K562 (cell line): ENCODE measurements around the gene TRPM2. TPM values are rescaled to one million over a fixed set of nuclear protein-coding genes. Genes with fewer than 3 reads are reported as not detected.

Experiments used
- ATAC-seq: fragments of 200-7000 bp; cut with Tn5 transposase; 3 replicates; pipeline ENCODE4 v1.9.1; 2020; ENCODE audit warnings: moderate library complexity
- BruUV-seq: library from RNA; stranded (reverse); fragments of 400-500 nt; replicated peaks from 2 replicates; lab custom pipeline; 2021; lab: Mats Ljungman, UMichigan
- CTCF ChIA-PET: fragments of 300-600 bp; formaldehyde crosslinking; extraction: SDS; loops from one replicate; lab custom pipeline; 2021; ENCODE audit warnings: low intra/inter-chr PET ratio; lab: Yijun Ruan, JAX
- POLR2A ChIA-PET: fragments of 300-600, 350-650 bp; sonication (Branson Sonifier 250); formaldehyde crosslinking; extraction: SDS; loops from one replicate; lab custom pipeline; 2021; ENCODE audit warnings: antibody characterized with exemption, inconsistent platforms; lab: Yijun Ruan, JAX
- DNase-seq, 4 experiments: peaks; one replicate each; pipeline versions ENCODE4 v3.0.0 to v3.0.0-alpha.2; 2011 to 2018; ENCODE audit warnings: low spot score in 3 of 4, mixed read lengths in 3 of 4; ENCODE audit errors: extremely low read depth in 1 of 4
- FAIRE-seq: peaks from 2 replicates; lab custom pipeline; 2011; peaks lifted over from hg19 to GRCh38; lab: Jason Lieb, UNC
- H2AFZ ChIP-seq: 2 replicates; pipeline ENCODE4 v1.6.0; 2011; ENCODE audit warnings: low read depth, low read length, control low read depth, inconsistent platforms
- H3K27ac ChIP-seq: fragments of 200-600 bp; 3 replicates; pipeline ENCODE4 v1.8.0; 2011; ENCODE audit warnings: low read depth, mild to moderate bottlenecking, control low read depth, inconsistent platforms, low read length, moderate library complexity, mixed read lengths; ENCODE audit errors: extremely low read depth
- H3K27me3 ChIP-seq, 2 experiments: fragments of 300-600 bp in 1 of 2; 2 replicates in 1 of 2; 3 replicates in 1 of 2; pipeline versions ENCODE4 v1.6.0 to v1.8.0; 2011; ENCODE audit warnings: inconsistent platforms in 2 of 2, low read length in 2 of 2, mild to moderate bottlenecking in 1 of 2, mixed read lengths in 1 of 2, moderate library complexity in 1 of 2; ENCODE audit not compliant: control insufficient read depth in 2 of 2, insufficient read depth in 2 of 2
- H3K36me3 ChIP-seq: fragments of 300-600 bp; 3 replicates; pipeline ENCODE4 v1.8.0; 2011; ENCODE audit warnings: mild to moderate bottlenecking, low read length, inconsistent platforms; ENCODE audit not compliant: control insufficient read depth, insufficient read depth
- H3K4me1 ChIP-seq, 2 experiments: fragments of 200-600 bp in 1 of 2; replicated peaks in 1 of 2; 2 replicates in 1 of 2; 3 replicates in 1 of 2; pipeline versions ENCODE4 v1.5.1 to v1.8.0; 2011; ENCODE audit warnings: inconsistent platforms in 2 of 2, low read length in 2 of 2, mild to moderate bottlenecking in 1 of 2, mixed read lengths in 1 of 2, moderate library complexity in 1 of 2; ENCODE audit not compliant: control insufficient read depth in 2 of 2, insufficient read depth in 2 of 2
- H3K4me2 ChIP-seq: 2 replicates; pipeline ENCODE4 v1.6.1; 2011; ENCODE audit warnings: low read length, control low read depth, inconsistent platforms, mixed read lengths; ENCODE audit not compliant: insufficient read depth
- H3K4me3 ChIP-seq: fragments of 200-600 bp; sonication (generic), shearing (Covaris generic); 2 replicates; pipeline ENCODE4 v1.5.1; 2016; ENCODE audit warnings: control low read depth, inconsistent platforms
- H3K79me2 ChIP-seq: fragments of 200-600 bp; 3 replicates; pipeline ENCODE4 v1.8.0; 2011; ENCODE audit warnings: low read length, inconsistent platforms; ENCODE audit not compliant: control insufficient read depth, insufficient read depth
- H3K9ac ChIP-seq, 2 experiments: 2 replicates each; pipeline versions ENCODE4 v1.6.0 to v1.6.1; 2011; ENCODE audit warnings: low read depth in 2 of 2, low read length in 2 of 2, control low read depth in 1 of 2, inconsistent platforms in 1 of 2, mild to moderate bottlenecking in 1 of 2, mixed read lengths in 1 of 2; ENCODE audit not compliant: insufficient read depth in 1 of 2
- H3K9me1 ChIP-seq: one replicate; pipeline ENCODE4 v1.6.0; 2011; ENCODE audit warnings: inconsistent platforms, mild to moderate bottlenecking, low read length, moderate library complexity; ENCODE audit not compliant: control insufficient read depth, insufficient read depth
- H3K9me3 ChIP-seq: replicated peaks from 2 replicates; pipeline ENCODE4 v1.5.1; 2011; ENCODE audit warnings: low read depth, low read length, inconsistent platforms; ENCODE audit not compliant: control insufficient read depth, insufficient read depth
- H4K20me1 ChIP-seq: replicated peaks from 2 replicates; pipeline ENCODE4 v1.6.1; 2011; ENCODE audit warnings: low read length, inconsistent platforms, mixed read lengths; ENCODE audit not compliant: control insufficient read depth, insufficient read depth
- CBX5 ChIP-seq: IDR thresholded peaks from 2 replicates; pipeline ENCODE4 v1.6.1; 2014; ENCODE audit warnings: low read depth, borderline replicate concordance
- MTA2 ChIP-seq: fragments of 450-650 bp; IDR thresholded peaks from 2 replicates; pipeline ENCODE4 v1.6.1; 2016; ENCODE audit warnings: low read depth
- NFATC3 ChIP-seq: fragments of 450-650 bp; IDR thresholded peaks from 2 replicates; pipeline ENCODE4 v1.6.1; 2017; ENCODE audit warnings: mild to moderate bottlenecking
- NR3C1 ChIP-seq: sonication (generic); formaldehyde crosslinking; IDR thresholded peaks from 2 replicates; pipeline ENCODE4 v1.8.1; 2022; ENCODE audit warnings: missing genetic modification reagents
- PURB ChIP-seq: sonication (generic); formaldehyde crosslinking; IDR thresholded peaks from 2 replicates; pipeline ENCODE4 v1.9.0; 2021; ENCODE audit warnings: low read depth, mild to moderate bottlenecking, missing genetic modification reagents
- XRCC4 ChIP-seq: IDR thresholded peaks from one replicate; pipeline ENCODE4 v1.6.1; 2011; ENCODE audit not compliant: insufficient read depth, insufficient read length; ENCODE audit errors: extremely low read depth
- WGBS: fragments of 100-300 bp; shearing (Covaris generic); methylation state at CpG from one replicate; pipeline ENCODE4 v1.1.6; 2016; ENCODE audit warnings: low coverage, mixed read lengths; ENCODE audit not compliant: insufficient coverage; ENCODE audit errors: missing lambda C conversion rate; 5-methylcytosine and 5-hydroxymethylcytosine counted together
- in situ Hi-C: fragments of 300-500 bp; cut with MboI; formaldehyde crosslinking; loops from 4 replicates; pipeline ENCODE4 v1.15.0; 2018; ENCODE audit warnings: inconsistent platforms, mixed read lengths
- intact Hi-C: fragments of 100-400 bp; cut with micrococcal nuclease; formaldehyde crosslinking; loops from 2 replicates; pipeline ENCODE4 v1.14.2; 2022
- polyA plus RNA-seq, 8 experiments: library from polyadenylated mRNA; depleted of rRNA in 4 of 8; stranded (reverse) in 5 of 8; unstranded in 3 of 8; fragments of >200 nt; fragmentation: Nextera tagmentation in 2 of 8; fragmentation: Illumina TruSeq in 1 of 8; extraction: Ambion mirVana in 2 of 8; extraction: Trizol in 1 of 8; gene quantifications; 2 replicates each; pipeline versions ENCODE4 v1.2.1 to v1.2.3, GENCODE V29; 2011 to 2014; ENCODE audit warnings: inconsistent platforms in 1 of 8, missing spikeins in 1 of 8
- total RNA-seq, 7 experiments: library from RNA; depleted of rRNA in 6 of 7; stranded (reverse); fragments of >200 nt in 6 of 7; fragmentation: Illumina TruSeq in 2 of 7; extraction: Trizol in 2 of 7; gene quantifications; 2 replicates each; pipeline versions ENCODE4 v1.2.1 to v1.2.3, GENCODE V29; 2011 to 2021; ENCODE audit warnings: low replicate concordance in 1 of 7
- TF ChIP-seq, protein P1 (sequence below), 2 experiments: fragments of 450-650 bp; IDR thresholded peaks; 2 replicates each; pipeline ENCODE4 v1.6.1; 2018; ENCODE audit warnings: mild to moderate bottlenecking in 2 of 2, low read depth in 1 of 2; ENCODE audit not compliant: partially characterized antibody in 2 of 2
- TF ChIP-seq, protein P2 (sequence below), 2 experiments: fragments of 450-650 bp in 1 of 2; IDR thresholded peaks; 2 replicates each; pipeline ENCODE4 v1.6.1; 2011 to 2017; ENCODE audit warnings: low read depth in 2 of 2, antibody characterized with exemption in 1 of 2, borderline replicate concordance in 1 of 2, low read length in 1 of 2, mild to moderate bottlenecking in 1 of 2, mixed read lengths in 1 of 2; ENCODE audit not compliant: control insufficient read depth in 1 of 2
- TF ChIP-seq, protein P3 (sequence below): sonication (generic); formaldehyde crosslinking; IDR thresholded peaks from 2 replicates; pipeline ENCODE4 v1.9.0; 2022; ENCODE audit warnings: mild to moderate bottlenecking, missing genetic modification reagents

The TRPM2 gene
- total and polyA plus RNA-seq, 9 of the 15 experiments (the other 6 are each of a cell fraction or from before 2014, with no cell fraction given) = 0.33 to 2.1 (median 0.98) TPM; not detected in 2

- H3K4me3 ChIP-seq = no peak overlapping the region
- H3K4me2 ChIP-seq = no peak overlapping the region
- FAIRE-seq (no peak), DNase-seq (no peak), ATAC-seq (no peak)
- no peaks in the 10 kb centered on the region; the same call in 1 of the 2 replicates for H4K20me1 ChIP-seq
- H3K9me1 ChIP-seq = no peaks in the 10 kb centered on the region
- H3K9me3 ChIP-seq = peaks cover 5% of the 10 kb centered on the region; the same call in 1 of the 2 replicates
- WGBS = 0% methylated on average over 9 of the region's 9 CpGs
- in situ Hi-C loops = no loop called here
- H3K4me1 ChIP-seq = peaks cover 0 to 3% of the 10 kb centered on the region in 2 experiments; a peak in 2 of 5 replicates
- no peaks in the 10 kb centered on the region for H3K36me3 ChIP-seq
- no peak overlapping the region for H2AFZ ChIP-seq
- TF ChIP-seq MTA2 = no peak
- TF ChIP-seq, protein P1, sequence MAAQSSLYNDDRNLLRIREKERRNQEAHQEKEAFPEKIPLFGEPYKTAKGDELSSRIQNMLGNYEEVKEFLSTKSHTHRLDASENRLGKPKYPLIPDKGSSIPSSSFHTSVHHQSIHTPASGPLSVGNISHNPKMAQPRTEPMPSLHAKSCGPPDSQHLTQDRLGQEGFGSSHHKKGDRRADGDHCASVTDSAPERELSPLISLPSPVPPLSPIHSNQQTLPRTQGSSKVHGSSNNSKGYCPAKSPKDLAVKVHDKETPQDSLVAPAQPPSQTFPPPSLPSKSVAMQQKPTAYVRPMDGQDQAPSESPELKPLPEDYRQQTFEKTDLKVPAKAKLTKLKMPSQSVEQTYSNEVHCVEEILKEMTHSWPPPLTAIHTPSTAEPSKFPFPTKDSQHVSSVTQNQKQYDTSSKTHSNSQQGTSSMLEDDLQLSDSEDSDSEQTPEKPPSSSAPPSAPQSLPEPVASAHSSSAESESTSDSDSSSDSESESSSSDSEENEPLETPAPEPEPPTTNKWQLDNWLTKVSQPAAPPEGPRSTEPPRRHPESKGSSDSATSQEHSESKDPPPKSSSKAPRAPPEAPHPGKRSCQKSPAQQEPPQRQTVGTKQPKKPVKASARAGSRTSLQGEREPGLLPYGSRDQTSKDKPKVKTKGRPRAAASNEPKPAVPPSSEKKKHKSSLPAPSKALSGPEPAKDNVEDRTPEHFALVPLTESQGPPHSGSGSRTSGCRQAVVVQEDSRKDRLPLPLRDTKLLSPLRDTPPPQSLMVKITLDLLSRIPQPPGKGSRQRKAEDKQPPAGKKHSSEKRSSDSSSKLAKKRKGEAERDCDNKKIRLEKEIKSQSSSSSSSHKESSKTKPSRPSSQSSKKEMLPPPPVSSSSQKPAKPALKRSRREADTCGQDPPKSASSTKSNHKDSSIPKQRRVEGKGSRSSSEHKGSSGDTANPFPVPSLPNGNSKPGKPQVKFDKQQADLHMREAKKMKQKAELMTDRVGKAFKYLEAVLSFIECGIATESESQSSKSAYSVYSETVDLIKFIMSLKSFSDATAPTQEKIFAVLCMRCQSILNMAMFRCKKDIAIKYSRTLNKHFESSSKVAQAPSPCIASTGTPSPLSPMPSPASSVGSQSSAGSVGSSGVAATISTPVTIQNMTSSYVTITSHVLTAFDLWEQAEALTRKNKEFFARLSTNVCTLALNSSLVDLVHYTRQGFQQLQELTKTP (IDR thresholded peaks at IDR 0.05; ENCODE audit: low read depth in 1 of 2, partially characterized antibody in 2 of 2) = no peak
- TF ChIP-seq CBX5 = no peak
- TF ChIP-seq XRCC4 = no peak
- no peak for TF ChIP-seq NFATC3
- no peak for TF ChIP-seq PURB (CRISPR knock-in tag)
- TF ChIP-seq NR3C1 (CRISPR knock-in tag) = no peak
- TF ChIP-seq, protein P2, sequence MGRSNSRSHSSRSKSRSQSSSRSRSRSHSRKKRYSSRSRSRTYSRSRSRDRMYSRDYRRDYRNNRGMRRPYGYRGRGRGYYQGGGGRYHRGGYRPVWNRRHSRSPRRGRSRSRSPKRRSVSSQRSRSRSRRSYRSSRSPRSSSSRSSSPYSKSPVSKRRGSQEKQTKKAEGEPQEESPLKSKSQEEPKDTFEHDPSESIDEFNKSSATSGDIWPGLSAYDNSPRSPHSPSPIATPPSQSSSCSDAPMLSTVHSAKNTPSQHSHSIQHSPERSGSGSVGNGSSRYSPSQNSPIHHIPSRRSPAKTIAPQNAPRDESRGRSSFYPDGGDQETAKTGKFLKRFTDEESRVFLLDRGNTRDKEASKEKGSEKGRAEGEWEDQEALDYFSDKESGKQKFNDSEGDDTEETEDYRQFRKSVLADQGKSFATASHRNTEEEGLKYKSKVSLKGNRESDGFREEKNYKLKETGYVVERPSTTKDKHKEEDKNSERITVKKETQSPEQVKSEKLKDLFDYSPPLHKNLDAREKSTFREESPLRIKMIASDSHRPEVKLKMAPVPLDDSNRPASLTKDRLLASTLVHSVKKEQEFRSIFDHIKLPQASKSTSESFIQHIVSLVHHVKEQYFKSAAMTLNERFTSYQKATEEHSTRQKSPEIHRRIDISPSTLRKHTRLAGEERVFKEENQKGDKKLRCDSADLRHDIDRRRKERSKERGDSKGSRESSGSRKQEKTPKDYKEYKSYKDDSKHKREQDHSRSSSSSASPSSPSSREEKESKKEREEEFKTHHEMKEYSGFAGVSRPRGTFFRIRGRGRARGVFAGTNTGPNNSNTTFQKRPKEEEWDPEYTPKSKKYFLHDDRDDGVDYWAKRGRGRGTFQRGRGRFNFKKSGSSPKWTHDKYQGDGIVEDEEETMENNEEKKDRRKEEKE (IDR thresholded peaks at IDR 0.05; ENCODE audit: borderline replicate concordance in 1 of 2, control insufficient read depth in 1 of 2, low read depth in 2 of 2, low read length in 1 of 2) = no peak
- TF ChIP-seq, protein P3, sequence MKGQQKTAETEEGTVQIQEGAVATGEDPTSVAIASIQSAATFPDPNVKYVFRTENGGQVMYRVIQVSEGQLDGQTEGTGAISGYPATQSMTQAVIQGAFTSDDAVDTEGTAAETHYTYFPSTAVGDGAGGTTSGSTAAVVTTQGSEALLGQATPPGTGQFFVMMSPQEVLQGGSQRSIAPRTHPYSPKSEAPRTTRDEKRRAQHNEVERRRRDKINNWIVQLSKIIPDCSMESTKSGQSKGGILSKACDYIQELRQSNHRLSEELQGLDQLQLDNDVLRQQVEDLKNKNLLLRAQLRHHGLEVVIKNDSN (CRISPR knock-in tag) = no peak
- peaks cover 12 to 52% of the 10 kb centered on the region in 2 experiments; a peak in 3 of 5 replicates for H3K27me3 ChIP-seq
- H3K9ac ChIP-seq = no peak overlapping the region
- no peaks in the 10 kb centered on the region for H3K79me2 ChIP-seq
- ChIA-PET CTCF (no interaction called here), POLR2A (interaction anchor here (0.6 to 1.1 kb wide), 2 partner anchors 37 to 182 kb away, joined by 3 to 4 read pairs; partner anchors contain the start of gene KRTAP10-5)
- intact Hi-C loops = no loop called here
- no TSS peak for BruUV-seq
- H3K27ac ChIP-seq = no peak overlapping the region
Observed at GRCh38 chr21:44398499-44398898, 45.1 kb downstream of the TRPM2 start.
